Right cardiac atrium (tissue), 5 donors: Measurements from ENCODE around the gene COX15. TPM values are rescaled to one million over a fixed set of nuclear protein-coding genes. Genes with fewer than 3 reads are reported as not detected.

Experiments
- ATAC-seq, 2 donors: fragments of 200-7000 bp; cut with Tn5 transposase; one replicate each; pipeline versions ENCODE4 v1.8.0 to v1.9.1; 2020; ENCODE audit warnings: moderate library complexity in 2 of 2, mild to moderate bottlenecking in 1 of 2
- DNase-seq, 3 donors: peaks; one replicate each; pipeline ENCODE4 v3.0.0-alpha.2; 2020
- H3K27ac ChIP-seq: one replicate; pipeline ENCODE4 v1.5.1; 2013; ENCODE audit warnings: mild to moderate bottlenecking, low read length, control low read depth, moderate library complexity
- H3K27me3 ChIP-seq: one replicate; pipeline ENCODE4 v1.6.1; 2013; ENCODE audit not compliant: control insufficient read depth, insufficient read depth
- H3K4me1 ChIP-seq: one replicate; pipeline ENCODE4 v1.6.1; 2013; ENCODE audit warnings: low read length; ENCODE audit not compliant: control insufficient read depth, insufficient read depth
- H3K4me3 ChIP-seq: one replicate; pipeline ENCODE4 v1.5.1; 2013; ENCODE audit warnings: low read length, control low read depth
- H3K9me3 ChIP-seq: one replicate; pipeline ENCODE4 v1.6.1; 2013; ENCODE audit warnings: low read length; ENCODE audit not compliant: control insufficient read depth
- WGBS: extraction: QIAGEN DNeasy Blood & Tissue Kit; methylation state at CpG from one replicate; pipeline ENCODE4 v1.1.7; 2013; 5-methylcytosine and 5-hydroxymethylcytosine counted together
- intact Hi-C, 4 donors: fragments of 100-400 bp; cut with DNase I; formaldehyde crosslinking; loops; one replicate each; pipeline versions ENCODE4 v1.11.0 to v1.14.0; 2022 to 2023
- long read RNA-seq, 4 donors: library from polyadenylated mRNA; unstranded; transcript quantifications; one replicate each; pipeline ENCODE4 v2.0.0, GENCODE V29; 2020 to 2021
- polyA plus RNA-seq: library from polyadenylated mRNA; stranded (reverse); fragments of 200-250 nt; gene quantifications from one replicate; pipeline ENCODE4 v1.2.3, GENCODE V29; 2013
- total RNA-seq, 4 donors: library from RNA; stranded (reverse); fragmentation: NEBNext Ultra II Directional; extraction: Animal tissue kit (Norgen Biotek cat#: 25700); gene quantifications; one replicate each; pipeline ENCODE4 v1.2.1, GENCODE V29; 2021
- donor health status: healthy with polysubstance abuse.
- donor health status: DM: no; HTN: yes; CAD: no.
- donor health status: DM: no; HTN: no; CAD: no.
- donor health status: DM: no; HTN: yes; CAD: no; lungs with severe emphysema.
- donor health status: DM: yes; HTN: yes; CAD: no.

The COX15 gene
- 10 to 100 TPM; 23.6 to 26.4 (median 25.9) TPM for total RNA-seq
- polyA plus RNA-seq: 16.5 TPM
- long read RNA-seq, donor 1, transcript COX15-201 (9 exons, 2,356 nt): major isoform, 38 of 40 reads
- long read RNA-seq, donor 1, partial matches to known transcripts: 2 of 40 reads
- long read RNA-seq, donor 1, other reads (novel, unspliced or antisense): 0 of 40 reads
- long read RNA-seq, donor 2, transcript COX15-201 (9 exons, 2,356 nt): major isoform, 19 of 21 reads
- long read RNA-seq, donor 2, partial matches to known transcripts: 0 of 21 reads
- long read RNA-seq, donor 2, other reads (novel, unspliced or antisense): 1 of 21 reads
- long read RNA-seq, donor 3, transcript COX15-201 (9 exons, 2,356 nt): major isoform, 127 of 139 reads
- long read RNA-seq, donor 3, transcript COX15-202 (9 exons, 2,788 nt): minor isoform, 6 of 139 reads
- long read RNA-seq, donor 3, partial matches to known transcripts: 0 of 139 reads
- long read RNA-seq, donor 3, other reads (novel, unspliced or antisense): 6 of 139 reads
- long read RNA-seq, donor 4, transcript COX15-201 (9 exons, 2,356 nt): major isoform, 24 of 28 reads
- long read RNA-seq, donor 4, partial matches to known transcripts: 3 of 28 reads
- long read RNA-seq, donor 4, other reads (novel, unspliced or antisense): 1 of 28 reads

DNA sequence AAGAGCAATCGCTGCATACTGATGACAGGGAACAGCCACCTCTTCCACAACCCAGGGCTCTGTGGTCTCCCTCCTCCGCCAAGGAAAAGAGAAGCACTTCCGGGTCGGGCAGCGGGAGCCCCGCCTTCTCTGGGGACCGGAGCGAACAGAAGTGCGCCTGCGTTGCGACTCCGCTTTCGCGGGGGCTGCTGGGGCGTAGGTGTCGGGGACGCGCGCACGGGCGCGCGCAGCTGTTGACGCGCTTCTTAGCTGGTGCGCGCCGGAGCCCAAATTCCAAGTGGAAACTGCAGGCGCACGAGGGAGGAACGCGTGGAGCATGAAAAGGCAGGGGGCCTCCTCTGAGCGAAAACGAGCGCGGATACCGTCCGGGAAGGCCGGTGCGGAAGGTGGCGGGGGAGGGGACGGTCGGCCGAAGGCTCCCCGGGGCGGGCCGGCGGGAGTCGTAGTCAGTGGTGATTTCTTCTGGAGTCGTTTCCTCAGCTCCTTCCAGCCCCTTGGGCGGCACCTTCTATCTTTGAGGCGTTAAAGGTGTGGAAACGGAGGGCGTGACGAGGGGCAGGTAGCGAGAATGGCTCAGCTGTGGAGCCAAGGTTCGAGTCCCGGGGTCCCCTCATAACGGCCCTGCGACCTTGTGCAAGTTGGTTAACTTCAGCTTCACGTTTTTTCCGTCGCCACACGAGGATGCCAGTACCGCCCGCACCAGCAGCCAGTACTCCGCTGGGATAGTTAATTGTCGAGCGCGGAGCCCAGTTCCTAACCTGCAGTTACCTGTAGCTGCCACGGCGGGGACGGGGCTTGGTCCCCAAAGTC lies at the start of gene COX15, which contains the start of gene CUTC:
COX15 (minus strand) TSS at position 95 of the 810 bp plus-strand sequence; CDS start at position 17, 78 bp downstream.
CUTC (plus strand) TSS at position 202 of the 810 bp plus-strand sequence; CDS start at position 317, 115 bp downstream.
- Histone ChIP-seq H3K27ac (peak within 1 kb of the TSS; percentile 90), H3K4me1 (no peaks in the 10 kb centered on the region), H3K27me3 (no peaks in the 10 kb centered on the region), H3K4me3 (peak within 1 kb of the TSS; percentile 89), H3K9me3 (no peaks in the 10 kb centered on the region)
- WGBS: under 1% methylated on average over 73 of the region's 73 CpGs
- ATAC-seq: peak; percentile 98 to 99
- intact Hi-C loops: no loop called here
- DNase-seq: peak; percentile 98 to 99 (median 99)

DNA sequence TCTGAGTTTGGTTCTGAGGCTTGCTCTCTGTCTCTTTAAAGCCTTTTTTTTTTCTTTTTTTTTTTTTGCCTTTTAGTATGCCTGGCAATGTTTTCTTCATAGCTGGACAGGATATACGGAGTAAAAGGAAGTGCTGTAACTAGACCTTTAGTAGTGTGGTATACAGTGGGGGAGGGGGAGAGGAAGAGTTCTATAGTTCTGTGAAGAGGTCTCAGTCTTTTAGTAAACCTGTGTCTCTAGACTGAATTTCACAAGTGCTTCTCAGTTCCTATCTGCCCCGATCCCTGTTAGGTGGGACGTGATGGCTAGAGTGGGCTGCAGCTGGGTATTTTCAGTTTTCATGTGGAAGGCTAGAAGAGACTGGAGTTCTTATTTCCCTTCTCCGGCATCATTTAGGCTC lies 47.4 kb upstream of the COX15 start:
- H3K27me3 ChIP-seq: no peaks in the 10 kb centered on the region
- 24% methylated on average over 4 of the region's 4 CpGs for WGBS
- DNase-seq (no peak), ATAC-seq (peak; percentile 84 to 91)
- peak overlapping the region; percentile 64 for H3K27ac ChIP-seq
- intact Hi-C loops: no loop called here
- no peaks in the 10 kb centered on the region for H3K4me1 ChIP-seq
- no peak overlapping the region for H3K4me3 ChIP-seq
- no peaks in the 10 kb centered on the region for H3K9me3 ChIP-seq

DNA sequence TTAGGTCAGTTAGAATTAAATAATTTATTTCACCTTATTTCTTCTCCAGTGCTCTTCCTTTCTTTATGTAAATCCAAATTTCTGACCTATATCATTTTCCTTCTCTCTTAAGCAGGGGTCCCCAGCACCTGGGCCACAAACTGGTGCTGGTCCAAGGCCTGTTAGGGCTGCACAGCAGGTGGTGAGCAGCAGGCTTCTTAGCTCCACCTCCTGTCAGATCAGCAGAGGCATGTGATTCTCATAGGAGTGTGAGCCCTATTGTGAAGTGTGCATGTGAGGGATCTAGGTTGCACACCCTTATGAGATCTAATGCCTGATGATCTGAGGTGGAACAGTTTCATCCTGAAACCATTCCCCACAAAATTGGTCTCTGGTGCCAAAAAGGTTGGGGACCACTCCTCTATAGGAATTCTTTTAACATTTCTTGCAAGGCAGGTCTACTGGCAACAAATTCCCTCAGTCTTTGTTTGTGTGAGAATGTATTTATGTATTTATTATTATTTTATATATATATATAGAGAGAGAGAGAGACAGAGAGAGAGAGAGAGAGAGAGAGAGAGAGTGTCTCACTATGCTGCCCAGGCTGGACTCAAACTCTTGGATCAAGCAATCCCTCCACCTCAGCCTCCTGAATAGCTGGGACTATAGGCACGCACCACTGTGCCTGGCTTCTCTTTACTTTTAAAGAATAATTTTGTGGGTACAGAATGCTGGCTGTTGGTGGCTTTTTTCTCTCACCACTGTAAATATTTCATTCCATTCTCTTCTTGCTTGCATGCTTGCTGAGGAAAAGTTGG lies 46.2 kb upstream of the COX15 start:
- no peaks in the 10 kb centered on the region for H3K9me3 ChIP-seq
- intact Hi-C loops: no loop called here
- H3K4me3 ChIP-seq: no peak overlapping the region
- DNase-seq (no peak), ATAC-seq (no peak)
- H3K27me3 ChIP-seq: no peaks in the 10 kb centered on the region
- no peak overlapping the region for H3K27ac ChIP-seq
- 94% methylated on average over 1 of the region's 1 CpG for WGBS
- no peaks in the 10 kb centered on the region for H3K4me1 ChIP-seq

DNA sequence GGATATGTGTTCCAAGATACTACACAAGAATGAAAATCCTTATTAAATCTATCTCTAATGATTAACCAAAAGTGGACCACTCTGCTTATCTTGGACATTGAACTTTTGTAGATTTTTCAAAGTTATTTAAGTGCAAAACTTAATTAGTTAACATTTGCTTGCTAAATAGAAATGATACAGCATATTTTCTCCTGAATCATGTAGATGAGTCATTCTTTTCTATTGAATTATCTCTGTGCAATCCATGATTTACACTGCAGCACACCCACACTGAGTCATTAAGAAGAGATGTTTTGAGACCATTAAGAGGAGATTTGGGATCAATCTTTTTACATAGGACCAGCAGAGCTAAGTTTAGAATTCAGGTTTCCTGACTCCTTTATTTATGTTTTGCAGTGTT lies 43.9 kb upstream of the COX15 start:
- H3K27ac ChIP-seq: no peak overlapping the region

DNA sequence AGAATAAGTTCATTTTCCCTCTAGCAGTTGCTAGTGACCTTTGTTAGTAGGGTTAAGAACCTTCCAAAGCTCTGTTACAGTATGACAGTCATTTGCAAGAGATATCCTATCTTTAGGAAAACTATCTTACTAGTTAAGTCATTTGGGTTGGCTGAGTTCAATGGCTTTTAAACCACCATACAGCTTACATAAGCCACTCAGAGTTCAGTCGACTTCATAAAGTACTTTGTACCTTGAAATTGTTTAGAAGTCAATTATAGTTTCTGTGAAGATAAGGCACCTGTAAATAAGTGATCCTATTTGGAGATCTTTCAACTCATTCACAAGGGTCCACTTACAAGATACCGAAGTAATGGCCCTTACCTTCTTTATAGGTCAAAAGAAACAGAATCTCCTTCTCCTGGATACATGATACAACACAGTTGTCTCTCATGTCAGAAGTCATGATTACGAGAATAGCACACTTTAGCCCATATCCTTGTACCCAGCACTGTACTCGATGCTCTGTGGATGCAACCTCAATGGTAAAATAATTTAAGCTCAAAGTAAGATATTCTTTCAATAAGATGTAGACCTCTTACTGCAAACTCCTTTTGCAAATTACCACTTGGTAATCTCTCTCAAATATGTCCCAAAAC lies 38.6 kb upstream of the COX15 start:
- ATAC-seq (no peak), DNase-seq (no peak)
- Histone ChIP-seq H3K27me3 (no peaks in the 10 kb centered on the region), H3K9me3 (no peaks in the 10 kb centered on the region), H3K4me3 (no peak overlapping the region), H3K27ac (no peak overlapping the region), H3K4me1 (no peaks in the 10 kb centered on the region)
- intact Hi-C loops: no loop called here
- WGBS: 77% methylated on average over 4 of the region's 4 CpGs

More for the DNA sequence above, 43.9 kb upstream of the COX15 start:
- Histone ChIP-seq H3K4me3 (no peak overlapping the region), H3K9me3 (no peaks in the 10 kb centered on the region), H3K4me1 (no peaks in the 10 kb centered on the region), H3K27me3 (no peaks in the 10 kb centered on the region)
- intact Hi-C loops: no loop called here
- ATAC-seq (no peak), DNase-seq (no peak)

DNA sequence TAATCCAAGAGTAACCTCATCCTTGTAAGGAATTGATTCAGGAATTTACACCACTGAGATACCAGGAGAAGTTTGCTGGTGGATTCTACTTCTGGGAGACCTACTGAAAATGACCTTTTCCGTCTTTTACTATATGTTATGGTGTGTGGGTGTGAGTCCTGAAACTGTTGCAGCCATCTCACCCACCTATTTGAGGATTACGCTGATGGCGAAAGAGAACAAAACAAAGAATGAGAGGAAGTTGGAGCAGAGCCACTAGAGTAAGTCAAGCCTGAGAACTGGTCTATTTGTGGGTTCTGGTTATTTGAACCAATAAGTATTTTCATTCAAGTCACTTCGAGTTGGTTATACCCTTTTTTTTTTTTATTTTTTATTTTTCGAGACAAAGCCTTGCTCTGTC lies 37.8 kb upstream of the COX15 start:
- DNase-seq: no peak
- H3K4me1 ChIP-seq: no peaks in the 10 kb centered on the region
- H3K27ac ChIP-seq: no peak overlapping the region
- intact Hi-C loops: no loop called here
- ATAC-seq: no peak
- 73% methylated on average over 5 of the region's 5 CpGs for WGBS
- H3K4me3 ChIP-seq: no peak overlapping the region
- H3K27me3 ChIP-seq: no peaks in the 10 kb centered on the region
- H3K9me3 ChIP-seq: no peaks in the 10 kb centered on the region

DNA sequence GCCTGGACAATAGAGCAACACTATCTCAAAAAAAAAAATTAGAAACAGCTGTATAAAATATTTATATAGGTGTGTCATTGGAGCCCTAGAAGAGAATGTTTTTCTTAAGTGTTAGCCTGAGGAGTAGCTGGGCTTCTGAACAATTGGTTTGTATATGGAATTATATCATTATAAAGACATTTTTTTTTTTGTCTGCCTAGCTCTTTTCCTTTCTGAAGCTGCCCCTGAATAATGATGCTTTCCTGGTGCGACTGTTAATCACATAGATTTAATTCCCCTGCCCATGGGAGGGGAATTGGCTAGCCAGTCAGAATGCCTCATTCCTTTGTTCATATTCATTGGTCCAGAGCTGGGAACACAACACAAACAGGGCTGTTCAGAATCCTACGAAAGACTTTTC lies 36.6 kb upstream of the COX15 start:
- no peak overlapping the region for H3K27ac ChIP-seq
- DNase-seq (no peak), ATAC-seq (no peak)
- intact Hi-C loops: no loop called here
- H3K4me1 ChIP-seq: no peaks in the 10 kb centered on the region
- H3K27me3 ChIP-seq: no peaks in the 10 kb centered on the region
- H3K9me3 ChIP-seq: no peaks in the 10 kb centered on the region
- WGBS: 55% methylated on average over 2 of the region's 2 CpGs
- H3K4me3 ChIP-seq: no peak overlapping the region

DNA sequence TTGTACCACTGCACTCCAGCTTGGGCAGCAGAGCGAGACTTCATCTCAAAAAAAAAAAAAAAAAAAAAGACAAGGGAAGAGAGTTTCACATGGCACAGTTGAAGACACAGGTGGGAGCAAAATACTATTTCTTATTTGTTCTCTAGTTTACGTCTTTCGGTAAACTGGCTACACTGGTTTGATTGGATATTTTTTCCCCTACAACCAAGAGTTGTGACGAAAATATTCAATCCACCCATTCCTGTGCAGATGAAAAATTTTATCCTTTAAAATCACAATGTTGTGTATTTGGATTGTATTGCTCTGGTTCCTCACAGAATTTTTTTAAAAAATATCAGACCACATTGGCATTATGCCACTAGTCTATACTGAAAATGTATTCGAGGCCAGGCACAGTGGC lies 36.0 kb upstream of the COX15 start:
- Histone ChIP-seq H3K27ac (no peak overlapping the region), H3K9me3 (no peaks in the 10 kb centered on the region), H3K27me3 (no peaks in the 10 kb centered on the region), H3K4me1 (no peaks in the 10 kb centered on the region), H3K4me3 (no peak overlapping the region)
- 72% methylated on average over 5 of the region's 5 CpGs for WGBS
- intact Hi-C loops: no loop called here
- no peak for DNase-seq
- no peak for ATAC-seq

DNA sequence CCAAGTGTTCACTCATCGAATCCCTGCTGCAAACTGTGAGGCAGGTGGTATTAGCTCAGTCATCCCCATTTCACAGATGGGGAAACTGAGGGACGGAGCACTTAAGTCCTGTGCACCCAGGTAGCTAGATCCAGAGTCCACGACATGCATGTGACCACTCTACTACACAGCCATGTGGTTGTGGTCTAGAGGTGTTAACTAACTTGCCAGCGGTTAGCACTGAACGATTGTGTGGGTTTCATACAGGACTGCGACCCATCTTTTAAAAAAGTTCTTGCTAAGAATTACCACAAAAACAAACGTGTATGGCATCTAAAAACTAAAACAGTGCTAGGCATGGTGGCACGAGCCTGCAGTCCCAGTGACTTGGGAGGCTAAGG lies 34.4 kb upstream of the COX15 start:
- 76% methylated on average over 8 of the region's 8 CpGs for WGBS
- no peaks in the 10 kb centered on the region for H3K27me3 ChIP-seq
- intact Hi-C loops: no loop called here

DNA sequence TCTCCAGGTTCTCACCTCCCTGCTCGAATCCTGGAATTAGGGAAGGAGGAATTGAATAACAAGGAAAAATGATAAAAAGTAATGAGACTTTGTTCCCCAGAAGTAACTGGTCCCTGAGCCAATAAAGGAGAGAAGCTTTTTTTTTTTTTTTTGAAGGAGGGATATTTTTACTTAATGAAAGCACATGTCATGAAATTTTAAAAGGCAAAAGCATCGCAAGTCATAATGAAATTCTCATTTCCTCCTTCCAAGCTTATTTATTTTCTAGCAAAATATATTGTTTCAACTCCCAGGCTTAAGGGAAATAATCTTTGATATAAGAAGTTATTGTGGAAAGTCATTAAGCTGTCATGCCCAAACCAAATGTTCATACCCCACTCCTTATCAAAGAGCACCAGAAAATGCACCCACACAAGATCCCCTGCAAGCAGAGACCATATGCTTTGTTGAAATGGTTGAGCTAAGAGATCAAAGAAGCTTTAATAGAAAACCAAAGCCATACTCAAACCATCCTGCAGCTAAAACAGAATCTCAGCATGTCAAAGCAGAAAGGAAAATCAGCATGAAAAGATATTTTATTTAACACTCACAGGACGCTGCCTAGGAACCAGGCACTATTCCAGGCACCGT lies 33.9 kb upstream of the COX15 start:
- no peaks in the 10 kb centered on the region for H3K4me1 ChIP-seq
- DNase-seq: no peak
- 75% methylated on average over 4 of the region's 4 CpGs for WGBS

More for the DNA sequence above, 34.4 kb upstream of the COX15 start:
- Histone ChIP-seq H3K4me1 (no peaks in the 10 kb centered on the region), H3K9me3 (no peaks in the 10 kb centered on the region), H3K27ac (no peak overlapping the region), H3K4me3 (no peak overlapping the region)
- no peak for DNase-seq
- no peak for ATAC-seq

More for the DNA sequence above, 33.9 kb upstream of the COX15 start:
- intact Hi-C loops: no loop called here
- H3K4me3 ChIP-seq: no peak overlapping the region
- ATAC-seq: no peak
- H3K9me3 ChIP-seq: no peaks in the 10 kb centered on the region
- H3K27me3 ChIP-seq: no peaks in the 10 kb centered on the region
- no peak overlapping the region for H3K27ac ChIP-seq
